Embryonic facial prominence (tissue), 1 donor: Measurements from ENCODE around the gene CARS1.

Source experiments
- DNase-seq: peaks from one replicate; pipeline ENCODE4 v3.0.0-alpha.2; 2016; ENCODE audit errors: extremely low spot score

CARS1 gene

DNA sequence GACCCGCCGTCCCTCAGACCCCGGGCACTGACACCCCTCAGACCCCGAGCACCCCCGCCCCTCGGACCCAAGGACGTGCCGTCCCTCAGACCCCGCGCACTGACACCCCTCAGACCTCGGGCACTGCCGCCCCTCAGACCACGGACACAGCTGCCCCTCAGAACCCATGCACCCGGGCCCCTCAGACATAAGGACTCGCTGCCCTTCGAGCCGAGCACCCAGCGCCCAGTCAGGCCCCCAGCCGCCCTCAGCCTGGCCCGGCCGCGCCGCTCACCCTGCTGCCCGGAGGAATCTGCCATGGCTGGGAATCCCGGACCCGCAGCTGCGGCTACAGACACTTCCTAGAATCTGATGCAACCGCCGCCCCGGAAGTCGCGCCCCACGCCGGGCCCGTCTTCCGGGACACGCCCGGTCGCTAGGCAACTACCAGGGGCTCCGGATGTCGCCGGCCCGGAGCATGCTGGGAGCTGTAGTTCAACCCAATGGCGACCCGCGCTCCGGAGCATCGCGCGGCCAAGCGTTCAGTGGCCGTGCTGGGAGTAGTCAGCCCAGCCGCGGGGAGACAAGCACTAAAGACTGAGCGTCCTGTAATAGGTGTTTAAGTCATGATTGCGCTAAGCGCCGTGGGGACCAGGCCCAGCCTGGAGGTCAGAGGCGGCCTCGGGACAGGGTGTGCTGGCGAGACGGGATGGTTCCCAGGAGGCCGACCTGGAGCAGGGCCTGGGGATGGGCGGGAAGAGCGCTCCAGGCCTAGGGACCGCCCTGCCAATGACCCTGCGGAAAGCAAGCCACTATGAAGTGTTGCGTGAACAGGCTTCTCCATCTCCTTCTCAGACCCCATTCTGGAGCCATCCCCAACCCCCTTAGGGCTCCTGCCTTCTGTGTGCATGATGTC is at the start of gene CARS1:
TSS of gene CARS1 (minus strand) at position 355 of the 895 bp plus-strand sequence. CDS start at position 299, 56 bp downstream.
- peak; percentile 89 for DNase-seq

DNA sequence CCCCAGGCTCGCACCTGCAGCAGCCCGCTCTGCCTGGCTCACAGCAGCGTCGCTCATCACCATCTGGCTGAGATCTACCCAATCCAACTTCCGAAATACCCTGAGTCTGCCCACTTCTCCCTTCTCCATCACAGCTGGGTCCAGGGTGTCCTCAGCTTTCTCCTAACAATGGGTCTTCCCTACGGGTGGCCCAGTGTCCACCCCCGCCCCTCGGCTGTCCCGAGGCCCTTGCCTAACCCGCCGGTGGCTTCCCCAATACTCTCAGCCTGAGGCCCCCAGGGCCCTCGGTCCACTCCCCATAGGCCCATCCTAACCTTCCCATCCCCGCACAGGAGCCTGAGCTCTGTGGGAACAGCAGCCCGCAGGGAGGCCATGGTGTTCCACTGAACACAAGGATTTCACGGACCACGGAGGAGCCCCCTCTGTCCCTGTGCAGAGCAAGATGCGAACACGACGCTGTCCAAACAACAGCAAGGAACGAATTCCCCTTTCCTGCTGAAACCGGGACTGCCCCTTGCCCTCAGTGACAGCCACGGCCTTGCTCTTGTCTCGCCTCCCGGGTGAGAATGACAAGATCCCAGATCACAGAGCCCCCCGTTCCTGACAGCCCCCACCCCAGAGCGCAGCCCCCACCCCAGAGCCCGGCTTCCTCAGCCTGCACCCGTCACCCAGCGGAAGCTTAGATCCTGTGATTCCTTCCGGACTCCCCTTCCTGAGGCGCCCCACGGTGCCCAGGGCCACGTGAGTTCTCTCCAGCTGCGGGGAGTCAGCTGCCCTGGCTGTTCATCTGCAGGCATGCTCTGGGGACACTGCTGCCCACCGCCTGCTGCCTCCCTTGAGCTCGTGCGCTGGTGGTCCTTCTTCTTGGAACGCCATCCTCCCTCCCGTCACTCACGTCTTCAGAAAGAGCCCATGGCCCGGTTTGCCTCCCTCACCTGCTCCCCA is 48.8 kb upstream of the CARS1 start:
- no peak for DNase-seq

DNA sequence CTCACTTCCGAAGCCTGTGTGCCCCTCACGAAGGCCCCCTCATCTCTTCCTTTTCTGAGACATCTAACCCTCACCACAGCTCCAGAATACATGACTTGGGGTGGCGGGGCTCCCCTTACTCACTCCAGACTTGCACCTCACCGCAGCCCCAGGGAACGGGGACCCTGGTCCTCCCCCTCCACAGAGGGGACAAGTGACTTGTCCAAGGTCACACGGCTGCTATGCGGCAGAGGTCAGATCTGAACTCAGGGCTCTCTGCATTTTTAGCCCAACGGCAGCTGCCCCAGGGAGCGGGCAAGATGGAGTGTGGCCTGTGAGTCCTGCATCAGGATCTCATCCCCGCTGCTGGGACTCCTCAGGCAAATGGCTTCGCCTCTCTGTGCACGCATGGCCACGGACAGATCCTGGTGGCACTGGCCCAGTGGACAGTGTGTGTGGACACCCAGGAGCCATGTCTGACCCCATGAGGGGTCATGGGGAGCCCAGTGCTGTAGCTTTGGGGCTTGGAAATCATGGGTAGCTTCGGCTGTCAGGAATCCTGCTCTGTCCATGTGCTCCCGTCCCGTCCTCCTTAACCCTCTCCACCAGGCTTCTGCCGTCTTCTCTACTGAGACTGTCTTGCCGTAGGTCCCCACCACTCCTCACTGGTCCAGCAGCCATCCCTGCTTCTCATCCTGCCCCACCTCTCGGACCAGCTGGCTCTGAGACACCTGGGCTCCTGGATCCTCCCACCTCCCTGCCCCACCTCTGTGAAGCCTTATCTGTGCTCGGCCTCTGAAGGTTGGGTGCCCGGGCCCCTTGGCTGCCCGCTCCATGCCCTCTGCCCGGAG is 48.0 kb upstream of the CARS1 start:
- DNase-seq: no peak

DNA sequence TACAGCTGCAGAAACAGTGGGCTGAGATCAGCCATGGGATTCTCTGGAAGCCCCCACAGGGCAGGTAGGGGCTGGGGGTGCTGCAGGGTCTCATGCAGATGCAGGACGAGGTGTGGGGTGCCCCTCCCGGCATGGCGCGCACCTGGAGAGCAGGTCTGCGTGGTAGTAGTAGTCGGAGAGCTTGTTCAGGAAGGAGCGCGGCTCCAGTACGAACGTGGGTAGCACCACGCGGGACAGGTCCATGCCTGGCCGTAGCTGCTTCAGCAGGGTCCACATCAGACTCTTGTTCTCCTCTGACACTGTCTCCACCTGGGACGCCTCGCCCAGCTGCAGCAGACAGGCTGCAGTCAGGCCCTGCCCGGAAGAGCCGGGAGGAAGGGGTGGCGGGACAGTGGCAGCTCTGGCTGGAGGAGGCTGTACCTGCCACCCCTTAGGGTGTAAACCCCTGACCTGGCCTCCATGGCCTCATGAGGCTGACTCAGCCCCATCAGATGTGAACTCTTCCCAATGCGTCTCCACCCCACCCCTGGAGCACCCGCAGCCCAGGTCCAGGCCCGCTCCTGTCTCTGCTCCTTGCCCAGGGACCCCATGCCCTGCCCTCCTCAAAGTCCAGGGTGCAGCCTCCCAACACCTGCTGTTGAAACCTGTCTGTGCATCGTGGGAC is 47.0 kb upstream of the CARS1 start:
- no peak for DNase-seq

GRCh38 chr11:3103076-3103475 is 45.9 kb upstream of the CARS1 start:
- DNase-seq: no peak

DNA sequence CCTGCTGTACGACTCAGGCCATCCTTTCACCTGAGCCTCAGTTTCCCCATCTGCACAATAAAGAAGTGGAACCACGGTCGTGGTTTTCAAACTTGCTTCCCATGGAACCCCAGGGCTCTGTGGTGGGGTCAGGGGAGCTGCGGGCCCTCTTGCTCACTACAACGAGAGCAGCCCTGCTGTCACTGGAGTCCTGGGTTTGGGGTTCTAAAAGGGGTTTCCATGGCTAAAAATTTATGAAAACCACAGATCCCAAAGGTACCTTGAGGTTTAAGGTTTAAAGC is 45.4 kb upstream of the CARS1 start:
- DNase-seq: no peak

DNA sequence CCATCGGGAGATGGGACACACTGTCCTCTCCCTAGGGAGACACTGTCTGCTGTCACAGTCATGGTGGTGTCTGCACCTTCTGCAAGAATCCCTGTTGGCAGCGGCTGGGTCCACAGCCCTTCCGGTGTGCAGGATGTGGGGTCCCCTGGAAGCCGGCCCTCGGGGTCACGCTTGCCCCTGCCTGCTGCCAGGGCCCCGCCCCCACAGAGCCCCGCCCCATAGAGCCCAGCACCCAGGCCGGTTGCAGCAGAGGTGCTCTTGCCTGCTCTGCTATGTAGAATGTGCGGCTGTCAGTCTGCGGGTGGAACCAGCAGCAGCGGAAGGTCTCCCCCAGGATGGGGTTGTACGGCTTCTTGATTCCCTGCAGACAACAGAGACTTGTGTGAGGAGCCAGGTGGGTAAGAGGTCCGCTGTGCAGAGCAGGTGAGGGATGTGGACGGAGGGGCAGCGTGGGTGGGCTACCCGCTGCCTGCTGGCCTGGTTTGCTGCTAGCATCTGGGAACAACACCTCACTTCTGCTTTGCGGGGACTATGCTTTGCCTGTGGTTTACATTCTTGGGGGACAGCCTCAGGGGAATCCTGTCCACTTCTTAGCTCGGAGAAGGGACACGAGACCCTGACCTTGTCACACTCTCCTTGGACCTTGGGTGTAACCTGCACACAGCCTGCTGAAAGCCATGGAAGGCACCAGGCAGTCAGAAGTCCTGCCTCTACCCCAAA is 44.9 kb upstream of the CARS1 start:
- no peak for DNase-seq

GRCh38 chr11:3099178-3099577 is 42.0 kb upstream of the CARS1 start:
- DNase-seq: no peak

DNA sequence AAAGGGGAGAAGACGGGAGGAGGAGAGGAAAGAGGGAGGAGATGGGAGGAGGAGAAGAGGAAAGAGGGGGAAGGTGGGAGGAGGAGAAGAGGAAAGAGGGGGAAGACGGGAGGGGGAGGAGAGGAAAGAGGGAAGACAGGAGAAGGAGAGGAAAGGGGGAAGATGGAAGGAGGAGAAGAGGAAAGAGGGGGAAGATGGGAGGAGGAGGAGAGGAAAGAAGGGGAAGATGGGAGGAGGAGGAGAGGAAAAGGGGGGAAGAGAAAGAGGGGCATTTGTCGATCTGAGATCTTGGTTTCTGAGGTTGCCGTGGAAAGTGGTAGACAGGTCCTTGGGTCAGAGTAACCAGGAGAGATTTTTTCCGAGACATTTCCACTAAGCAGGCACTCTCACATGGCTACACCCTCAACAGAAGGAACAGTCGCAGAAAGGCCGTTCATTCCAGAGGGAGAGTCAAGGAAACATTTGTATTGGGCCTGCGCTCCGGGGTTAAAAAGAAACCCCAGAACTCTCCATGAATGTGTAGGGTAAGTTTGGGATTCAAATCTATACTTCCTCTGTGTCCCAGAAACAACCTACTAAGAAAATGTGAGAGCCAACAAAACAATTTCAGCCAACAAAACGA is 39.8 kb upstream of the CARS1 start:
- DNase-seq: no peak

DNA sequence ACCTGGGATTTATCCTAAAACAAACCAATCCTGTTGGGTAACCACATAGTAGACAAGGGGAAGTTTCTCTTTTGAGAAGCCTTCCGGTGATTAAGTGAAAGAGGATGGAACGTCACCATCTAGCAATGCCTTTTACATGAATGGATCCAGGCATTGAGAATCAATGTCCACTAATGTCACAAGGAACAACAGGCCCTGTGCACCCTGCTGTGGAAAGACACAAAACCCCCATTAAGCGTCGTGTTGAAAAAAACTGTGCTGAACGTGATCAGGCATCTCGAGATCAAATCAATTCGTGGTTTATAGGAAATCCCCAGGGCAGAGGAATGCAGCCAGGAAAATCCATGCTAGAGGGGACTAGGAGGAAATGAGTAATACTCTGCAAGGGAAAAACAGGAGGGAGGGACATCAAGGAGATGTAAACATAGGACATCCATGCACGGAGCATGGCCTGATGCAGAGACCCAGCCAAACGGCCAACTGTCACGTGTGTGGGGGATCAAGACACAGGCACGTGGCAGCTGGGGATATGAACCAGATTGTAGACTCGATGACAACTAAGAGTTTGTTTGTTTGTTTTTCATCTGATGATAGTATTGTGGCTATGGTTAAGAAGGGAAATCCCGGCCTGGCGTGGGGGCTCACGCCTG is 38.6 kb upstream of the CARS1 start:
- peak; percentile 22 for DNase-seq

GRCh38 chr11:3094223-3094824 is 37.1 kb upstream of the CARS1 start:
- no peak for DNase-seq

- DNase-seq: no peak
Measured at GRCh38 chr11:3093281-3094191, 36.3 kb upstream of the CARS1 start.

DNA sequence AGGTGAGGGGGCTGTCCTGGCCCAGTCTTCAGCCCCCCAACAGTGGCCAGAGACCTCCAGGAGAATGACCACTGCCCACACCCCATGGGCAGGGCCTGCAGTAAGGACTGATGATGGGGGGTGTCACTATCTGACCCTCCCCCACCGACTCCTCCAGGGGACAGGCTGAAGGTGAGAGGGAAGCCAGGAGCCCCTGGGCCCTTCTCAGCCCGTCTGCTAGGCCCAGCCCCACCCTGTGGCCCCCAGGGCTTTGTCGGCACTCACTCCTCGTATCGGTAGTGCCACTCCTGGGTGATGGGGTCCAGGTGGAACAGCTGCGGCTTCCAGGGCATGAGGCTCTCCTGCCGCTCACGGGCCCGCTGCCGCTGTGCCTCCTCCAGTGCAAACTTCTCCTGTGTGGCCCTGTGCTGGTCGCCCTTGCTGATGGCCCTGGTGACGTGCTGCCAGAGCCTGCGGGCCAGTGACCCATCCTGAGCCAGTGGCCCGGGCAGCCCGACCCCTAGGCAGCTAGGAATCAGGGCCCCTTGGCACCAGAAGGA is 35.4 kb upstream of the CARS1 start:
- DNase-seq: no peak

GRCh38 chr11:3091846-3092602 is 34.8 kb upstream of the CARS1 start:
- no peak for DNase-seq

DNA sequence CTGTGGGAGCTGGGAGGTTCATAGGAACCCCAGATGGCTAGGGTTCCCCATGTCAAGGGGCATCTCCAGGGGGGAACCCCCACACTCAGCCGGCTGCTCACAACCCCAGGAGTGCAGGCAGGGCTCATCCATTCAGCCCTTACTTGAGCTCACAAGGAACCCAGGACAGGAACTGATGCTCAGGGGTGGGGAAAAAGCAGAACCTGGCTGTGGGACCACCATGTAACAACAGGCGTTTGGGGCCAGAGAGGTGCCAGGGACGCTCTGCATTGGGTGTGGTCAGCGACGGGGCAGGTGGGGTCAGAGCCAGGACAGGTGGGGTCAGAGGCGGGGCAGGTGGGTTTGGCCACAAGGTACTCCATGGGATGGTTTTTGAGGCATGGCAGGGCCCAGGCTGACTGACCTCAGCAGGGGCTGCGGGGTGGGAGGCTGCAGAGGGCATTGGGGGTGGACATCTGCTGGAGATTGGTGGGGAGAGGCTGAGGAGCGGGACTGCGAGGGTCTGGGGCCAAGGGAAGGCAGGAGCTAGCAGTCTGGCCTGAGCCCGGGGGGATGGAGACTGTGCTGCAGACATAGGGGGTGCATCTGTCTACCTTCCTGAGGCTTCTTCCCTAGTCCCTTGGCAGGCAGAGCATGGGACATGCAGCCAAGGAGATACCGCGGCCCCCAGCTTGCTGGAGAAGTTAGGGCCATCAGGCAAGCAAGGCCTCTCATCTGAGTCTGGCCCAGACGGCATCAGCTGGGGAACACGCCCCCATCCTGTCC is 34.0 kb upstream of the CARS1 start:
- DNase-seq: no peak

DNA sequence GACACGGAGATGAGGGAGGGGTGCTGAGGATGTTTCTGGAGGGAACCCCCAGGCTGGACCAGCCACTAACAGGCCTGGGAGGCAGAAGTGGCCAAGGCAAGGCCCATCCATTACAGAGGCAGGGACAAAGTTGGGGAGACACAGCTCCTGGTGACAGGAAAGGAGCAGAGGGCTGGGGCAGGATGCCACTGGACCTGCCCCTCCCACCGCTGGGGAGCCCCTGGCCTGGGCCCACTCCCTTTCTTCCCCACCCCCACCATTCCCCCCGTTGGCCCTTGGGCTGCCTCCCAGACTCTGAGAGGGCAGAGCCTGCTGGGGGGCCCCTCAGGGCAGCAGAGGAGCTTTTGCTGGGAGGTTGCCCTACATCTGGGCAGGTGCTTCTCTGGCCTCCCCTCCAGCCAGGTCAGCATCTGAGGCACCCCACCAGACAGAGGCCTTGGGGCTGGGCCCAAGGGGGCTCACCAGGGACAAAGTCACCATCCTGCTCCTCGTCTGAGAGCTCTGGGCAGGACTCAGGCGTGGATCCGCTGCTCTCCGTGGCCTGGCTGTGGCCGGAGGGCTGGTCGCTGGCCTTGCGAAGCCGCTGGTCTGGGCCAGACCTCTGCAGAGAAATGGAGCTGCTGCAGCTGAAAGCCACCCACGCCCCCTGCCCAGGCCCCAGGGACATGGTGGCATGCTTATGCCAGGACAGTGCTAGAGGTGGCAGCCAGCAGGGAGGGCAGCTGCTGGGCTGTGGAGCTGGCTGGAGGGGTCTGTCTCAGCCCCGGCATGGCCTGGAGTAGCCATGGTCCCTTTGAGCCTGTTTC is 33.1 kb upstream of the CARS1 start:
- no peak for DNase-seq
